Erythroblast (primary cell): ENCODE results near the gene EFNB3.

Experiments
- DNase-seq, 2 experiments: peaks; one replicate each; lab custom pipeline; 2025; lab: John Stamatoyannopoulos, UW
- GATA1 ChIP-seq: IDR thresholded peaks from 2 replicates; pipeline ENCODE4 v1.6.1; 2011; ENCODE audit warnings: low read depth, mild to moderate bottlenecking, control low read depth, low read length, moderate library complexity
- POLR2A ChIP-seq: IDR thresholded peaks from 2 replicates; pipeline ENCODE4 v1.6.1; 2011; ENCODE audit warnings: mild to moderate bottlenecking, low read length

Gene EFNB3

GRCh38 chr17:7719661-7720060, 14.7 kb downstream of the EFNB3 start:
- TF ChIP-seq GATA1 (no peak), POLR2A (no peak)
- DNase-seq: no peak

- no peak for TF ChIP-seq GATA1
- no peak for TF ChIP-seq POLR2A
- no peak for DNase-seq
These were observed 15.1 kb downstream of the EFNB3 start for GRCh38 chr17:7720125-7720524.

- no peak for TF ChIP-seq POLR2A
- TF ChIP-seq GATA1: no peak
- DNase-seq: no peak
These were observed 16.6 kb downstream of the EFNB3 start for GRCh38 chr17:7721612-7722011.

GRCh38 chr17:7727886-7728285, 22.9 kb downstream of the EFNB3 start:
- no peak for DNase-seq
- TF ChIP-seq GATA1 (no peak), POLR2A (no peak)

- no peak for DNase-seq
- no peak for TF ChIP-seq GATA1
- no peak for TF ChIP-seq POLR2A
These were observed 24.8 kb downstream of the EFNB3 start for GRCh38 chr17:7729816-7730215.

- TF ChIP-seq GATA1 (no peak), POLR2A (no peak)
- no peak for DNase-seq
These were observed 28.1 kb downstream of the EFNB3 start for GRCh38 chr17:7732981-7733539.

- no peak for DNase-seq
- TF ChIP-seq GATA1: no peak
- TF ChIP-seq POLR2A: no peak
These were observed 32.6 kb downstream of the EFNB3 start for GRCh38 chr17:7737601-7738000.

- no peak for DNase-seq
These were observed 34.7 kb downstream of the EFNB3 start for GRCh38 chr17:7739746-7740145.

GRCh38 chr17:7740481-7741001, 35.5 kb downstream of the EFNB3 start:
- DNase-seq: no peak
- no peak for TF ChIP-seq GATA1
- TF ChIP-seq POLR2A: no peak

More at GRCh38 chr17:7739746-7740145, 34.7 kb downstream of the EFNB3 start:
- no peak for TF ChIP-seq POLR2A
- no peak for TF ChIP-seq GATA1

- DNase-seq: no peak
- TF ChIP-seq GATA1: no peak
These were observed 37.7 kb downstream of the EFNB3 start for GRCh38 chr17:7742729-7743128.

- TF ChIP-seq GATA1 (no peak), POLR2A (no peak)
- DNase-seq: no peak
These were observed 39.4 kb downstream of the EFNB3 start for GRCh38 chr17:7744416-7744815.

GRCh38 chr17:7745748-7746470, 40.9 kb downstream of the EFNB3 start:
- peak in 1 of 2 experiments; percentile 18 for DNase-seq
- TF ChIP-seq GATA1 (no peak), POLR2A (no peak)

GRCh38 chr17:7747635-7748071, 42.7 kb downstream of the EFNB3 start:
- DNase-seq: no peak
- TF ChIP-seq GATA1 (no peak), POLR2A (no peak)

GRCh38 chr17:7748076-7748775, 43.2 kb downstream of the EFNB3 start:
- no peak for DNase-seq
- TF ChIP-seq GATA1 (no peak), POLR2A (no peak)
